ENCODE measurements around the gene CACNA1H. TPM values are rescaled to one million over a fixed set of nuclear protein-coding genes. Genes with fewer than 3 reads are reported as not detected.
"Not testable (repeated sequence)": the region's sequence is repeated elsewhere in the genome, so short reads cannot be mapped to it uniquely, and the experiment has no call there.

CACNA1H gene
- total RNA-seq, 1 donor from 2014 or later, result 1.3 TPM

- DNase-seq (ENCODE audit: extremely low read depth, low read depth, low spot score), result no peak
Observed at GRCh38 chr16:1221628-1222552, 69.0 kb downstream of the CACNA1H start.

DNA sequence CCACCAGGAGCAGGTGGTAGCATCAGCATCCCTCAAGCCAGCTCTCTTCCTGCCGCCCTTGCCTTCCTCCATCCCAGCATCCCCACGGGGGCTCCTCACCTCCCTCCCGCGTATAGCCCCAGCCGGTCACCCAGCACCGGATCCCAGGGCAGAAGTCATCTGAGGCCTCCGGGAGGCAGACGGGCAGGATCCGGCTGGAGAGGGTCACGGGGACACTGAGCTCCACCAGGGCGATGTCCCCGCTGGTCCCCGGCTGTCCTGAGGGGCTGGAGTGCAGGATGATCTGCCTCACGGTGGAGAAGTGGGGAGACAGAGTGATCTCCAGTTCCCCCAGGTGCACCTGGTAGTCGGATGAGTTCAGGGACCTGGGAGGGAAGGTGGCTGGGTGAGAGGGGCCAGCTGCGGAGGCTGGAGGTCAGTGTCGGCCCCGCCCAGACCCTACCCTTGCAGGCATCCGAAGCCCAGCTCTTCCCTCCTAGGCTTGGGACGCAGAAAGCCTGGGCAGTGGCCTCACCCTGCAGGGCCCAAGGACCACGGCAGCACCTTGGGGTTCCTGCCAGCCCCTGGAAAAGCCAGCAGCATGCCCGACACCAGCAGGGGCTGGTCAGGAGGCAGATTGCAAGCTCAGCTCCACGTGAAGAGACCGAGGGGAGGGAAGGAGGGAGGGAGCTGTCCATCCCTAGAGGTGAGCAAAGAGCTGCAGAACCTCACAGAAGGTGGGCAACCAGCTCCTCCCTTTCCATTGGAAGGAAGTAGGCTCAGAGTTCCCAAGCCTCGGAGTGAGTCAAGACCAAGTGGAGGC is 69.8 kb downstream of the CACNA1H start:
- no peak for DNase-seq (ENCODE audit: extremely low read depth, low read depth, low spot score)

- no peak for DNase-seq (ENCODE audit: extremely low read depth, low read depth, low spot score)
Observed at GRCh38 chr16:1223355-1224214, 70.7 kb downstream of the CACNA1H start.

DNA sequence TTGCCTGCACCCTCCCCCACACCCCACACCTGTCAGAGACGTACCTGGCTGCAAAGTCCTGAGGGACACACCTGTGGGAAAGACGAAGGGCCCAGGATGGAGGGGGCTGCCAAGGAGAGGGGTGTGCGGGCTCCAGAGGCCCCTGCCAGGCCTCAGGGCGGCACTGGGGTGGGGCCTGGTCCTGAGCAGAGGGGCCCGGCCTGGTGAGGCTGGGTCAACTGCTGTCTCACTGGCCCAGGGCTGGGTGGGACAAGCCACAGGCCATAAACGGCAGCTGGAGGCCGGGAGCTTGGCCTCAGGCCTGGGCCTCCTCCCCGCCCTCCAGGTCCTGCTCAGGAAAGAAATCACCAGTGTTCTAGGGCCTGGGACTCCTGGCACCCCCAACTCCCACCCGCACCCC is 71.7 kb downstream of the CACNA1H start:
- DNase-seq (ENCODE audit: extremely low read depth, low read depth, low spot score), result no peak

DNA sequence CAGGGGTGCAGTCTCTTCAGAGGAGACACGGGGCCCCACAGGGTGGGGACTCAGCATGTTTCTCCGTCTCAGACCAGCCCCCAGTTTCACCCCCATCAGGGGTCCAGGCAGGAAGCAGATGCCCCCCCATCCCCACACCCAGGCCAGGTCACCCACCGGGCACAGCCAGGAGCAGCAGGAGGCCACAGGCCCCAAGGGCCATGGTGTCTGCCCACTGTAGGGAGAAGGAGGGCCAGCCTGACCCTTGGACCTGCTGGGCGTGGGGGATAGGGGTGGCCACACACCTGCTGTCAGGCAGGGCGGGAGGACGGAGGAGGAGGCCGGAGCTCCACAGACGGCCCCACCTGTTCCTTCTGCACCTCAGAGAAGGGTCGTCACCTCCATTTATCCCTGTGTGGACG is 72.1 kb downstream of the CACNA1H start, which contains the start of gene TPSG1:
TSS of gene TPSG1 (minus strand) at position 218 of the 401 bp plus-strand sequence. CDS start at position 202, 16 bp downstream.
- no peak for DNase-seq (ENCODE audit: extremely low read depth, low read depth, low spot score)

- DNase-seq (ENCODE audit: extremely low read depth, low read depth, low spot score), result not testable (repeated sequence)
Observed at GRCh38 chr16:1225728-1226311, 72.9 kb downstream of the CACNA1H start.

- DNase-seq (ENCODE audit: extremely low read depth, low read depth, low spot score), result not testable (repeated sequence)
Observed at GRCh38 chr16:1226692-1227091, 73.8 kb downstream of the CACNA1H start.

DNA sequence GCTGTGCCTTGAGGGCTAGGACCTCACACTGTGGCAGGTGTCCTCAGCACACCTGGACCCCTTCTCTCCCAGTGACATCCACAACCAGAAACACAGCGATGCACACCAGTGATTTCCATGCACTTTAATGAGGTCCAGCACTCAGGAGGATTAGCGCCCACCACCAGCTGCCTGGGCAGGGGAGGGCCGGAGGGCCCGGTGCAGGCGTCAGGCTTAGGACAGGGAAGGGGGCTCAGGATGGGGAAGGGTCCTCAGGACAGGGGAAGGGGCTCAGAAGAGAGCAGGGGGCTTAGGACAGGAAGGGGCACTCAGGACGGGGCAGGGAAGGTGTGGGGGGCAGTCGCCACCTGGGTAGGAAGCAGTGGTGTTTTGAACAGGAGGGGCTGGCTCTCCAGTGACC is 75.3 kb downstream of the CACNA1H start:
- DNase-seq (ENCODE audit: extremely low read depth, low read depth, low spot score), result not testable (repeated sequence)

DNA sequence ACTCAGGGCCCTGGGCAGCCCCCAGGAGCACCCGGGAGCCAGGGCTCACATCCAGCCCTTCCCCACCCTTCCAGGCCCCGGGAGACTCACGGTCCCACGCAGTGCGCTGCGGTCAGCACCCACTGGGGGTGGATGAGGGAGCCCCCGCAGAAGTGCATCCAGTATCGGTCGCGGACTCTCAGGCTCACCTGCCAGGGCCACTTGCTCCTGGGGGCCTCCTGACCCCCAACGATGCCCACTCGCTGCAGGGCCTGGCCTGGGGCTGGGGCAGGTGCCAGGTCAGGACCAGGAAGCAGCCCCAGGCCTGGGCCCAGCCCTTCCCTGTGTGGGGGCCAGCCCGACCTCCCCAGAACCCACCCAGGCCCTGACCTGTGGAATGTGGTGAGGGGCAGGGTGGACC is 76.6 kb downstream of the CACNA1H start:
- DNase-seq (ENCODE audit: extremely low read depth, low read depth, low spot score), result not testable (repeated sequence)

DNA sequence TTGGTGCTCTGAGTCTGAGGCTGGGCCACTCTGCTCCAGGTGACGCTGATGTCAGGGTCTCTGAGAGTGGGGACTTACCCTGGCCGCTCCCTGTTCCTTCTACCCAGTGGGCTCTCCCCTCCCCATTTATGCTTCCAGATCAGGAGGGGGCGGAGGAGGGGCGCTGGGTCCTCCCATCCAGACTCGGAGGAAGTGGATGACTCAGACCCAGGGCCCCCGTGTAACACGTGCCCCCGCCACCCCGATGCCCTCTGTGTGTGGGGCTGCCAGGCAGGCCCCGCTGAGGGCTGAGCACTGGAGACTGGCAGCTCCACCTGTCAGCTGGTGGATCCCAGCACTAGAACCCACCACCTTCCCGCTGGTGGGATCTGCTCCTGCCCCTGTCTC is 77.2 kb downstream of the CACNA1H start, which contains the start of gene TPSB2:
TSS of gene TPSB2 (minus strand) at position 101 of the 387 bp plus-strand sequence. CDS start 233 bp downstream, outside the sequence.
- not testable (repeated sequence) for DNase-seq (ENCODE audit: extremely low read depth, low read depth, low spot score)

- not testable (repeated sequence) for DNase-seq (ENCODE audit: extremely low read depth, low read depth, low spot score)
Observed at GRCh38 chr16:1230471-1231212, 77.7 kb downstream of the CACNA1H start.

DNA sequence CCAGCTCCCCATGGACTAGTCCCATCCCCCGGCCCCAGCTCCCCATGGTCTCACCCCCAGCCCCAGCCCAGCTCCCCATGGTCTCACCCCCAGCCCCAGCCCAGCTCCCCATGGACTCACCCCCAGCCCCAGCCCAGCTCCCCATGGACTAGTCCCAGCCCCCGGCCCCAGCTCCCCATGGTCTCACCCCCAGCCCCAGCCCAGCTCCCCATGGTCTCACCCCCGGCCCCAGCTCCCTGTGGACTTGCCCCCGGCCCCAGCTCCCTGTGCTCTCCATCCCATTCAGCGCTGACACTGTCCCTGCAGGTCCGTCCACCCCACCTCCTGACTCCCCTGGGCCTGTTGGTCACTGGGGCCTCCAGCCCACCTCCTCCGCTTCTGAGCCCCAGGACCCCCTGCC is 78.4 kb downstream of the CACNA1H start:
- DNase-seq (ENCODE audit: extremely low read depth, low read depth, low spot score), result not testable (repeated sequence)

GRCh38 chr16:1232049-1232748 is 79.3 kb downstream of the CACNA1H start:
- DNase-seq (ENCODE audit: extremely low read depth, low read depth, low spot score), result not testable (repeated sequence)

DNA sequence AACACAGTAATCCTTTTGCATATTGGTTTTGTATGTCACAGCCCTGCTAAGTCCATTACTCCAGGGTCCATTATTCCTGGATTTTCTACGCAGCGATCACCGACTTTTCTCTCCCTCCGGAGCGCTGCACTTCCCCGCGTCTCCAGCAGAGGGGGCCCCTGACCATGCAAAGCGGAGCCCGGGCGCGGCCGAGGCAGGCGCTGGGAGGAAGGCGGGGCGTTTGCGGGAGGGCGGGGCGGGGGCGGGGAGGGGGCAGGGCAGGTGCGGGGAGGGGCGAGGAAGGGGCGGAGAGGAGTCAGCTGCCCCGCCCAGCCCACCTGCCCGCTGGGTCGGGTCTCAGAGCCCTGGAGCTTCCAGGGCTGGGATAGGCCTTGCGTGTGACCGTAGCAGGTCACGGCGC is 83.8 kb downstream of the CACNA1H start:
- not testable (repeated sequence) for DNase-seq (ENCODE audit: extremely low read depth, low read depth, low spot score)

GRCh38 chr16:1237990-1238389 is 85.1 kb downstream of the CACNA1H start:
- DNase-seq (ENCODE audit: extremely low read depth, low read depth, low spot score), result no peak

DNA sequence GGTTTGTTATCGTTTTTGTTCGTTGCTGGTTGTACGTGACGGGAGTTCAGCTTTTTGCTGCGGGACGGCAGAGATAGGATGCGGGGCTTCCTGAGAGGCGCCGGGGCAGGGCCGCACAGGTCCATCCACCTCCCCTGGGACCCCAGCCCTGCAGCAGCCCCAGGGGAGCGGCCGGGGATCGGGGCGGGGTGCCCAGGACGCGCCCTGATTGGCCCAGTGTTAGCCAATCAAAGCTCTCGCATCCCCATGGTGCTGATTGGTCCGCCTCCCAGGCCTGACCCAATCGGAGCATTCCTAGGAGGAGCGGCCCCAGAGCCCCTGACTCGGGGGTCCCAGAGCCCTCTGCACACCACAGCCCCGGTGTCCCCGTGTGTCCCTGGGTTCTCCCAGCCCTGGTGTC is 86.0 kb downstream of the CACNA1H start:
- not testable (repeated sequence) for DNase-seq (ENCODE audit: extremely low read depth, low read depth, low spot score)

- not testable (repeated sequence) for DNase-seq (ENCODE audit: extremely low read depth, low read depth, low spot score)
Observed at GRCh38 chr16:1239575-1239974, 86.7 kb downstream of the CACNA1H start.

DNA sequence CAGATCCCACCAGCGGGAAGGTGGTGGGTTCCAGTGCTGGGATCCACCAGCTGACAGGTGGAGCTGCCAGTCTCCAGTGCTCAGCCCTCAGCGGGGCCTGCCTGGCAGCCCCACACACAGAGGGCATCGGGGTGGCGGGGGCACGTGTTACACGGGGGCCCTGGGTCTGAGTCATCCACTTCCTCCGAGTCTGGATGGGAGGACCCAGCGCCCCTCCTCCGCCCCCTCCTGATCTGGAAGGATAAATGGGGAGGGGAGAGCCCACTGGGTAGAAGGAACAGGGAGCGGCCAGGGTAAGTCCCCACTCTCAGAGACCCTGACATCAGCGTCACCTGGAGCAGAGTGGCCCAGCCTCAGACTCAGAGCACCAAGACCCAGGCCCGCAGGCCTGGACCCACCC is 87.5 kb downstream of the CACNA1H start, which contains the start of gene TPSAB1:
TSS of gene TPSAB1 (plus strand) at position 270 of the 400 bp plus-strand sequence. CDS start 234 bp downstream, outside the sequence.
- DNase-seq (ENCODE audit: extremely low read depth, low read depth, low spot score), result not testable (repeated sequence)
